Keratinocyte (primary cell): ENCODE results near the gene L3MBTL4. TPM values are rescaled to one million over a fixed set of nuclear protein-coding genes. Genes with fewer than 3 reads are reported as not detected.

Experiments used
- DNase-seq: peaks from one replicate; pipeline ENCODE4 v3.0.0-alpha.2; 2011; ENCODE audit warnings: low read depth, missing footprints, low spot score
- FAIRE-seq: peaks from 2 replicates; lab custom pipeline; 2011; peaks lifted over from hg19 to GRCh38; lab: Jason Lieb, UNC
- H2AFZ ChIP-seq: 2 replicates; pipeline ENCODE4 v1.6.0; 2012; ENCODE audit warnings: low read length, control low read depth, inconsistent platforms; ENCODE audit not compliant: control insufficient read depth
- H3K27ac ChIP-seq: 2 replicates; pipeline ENCODE4 v1.5.1; 2011; ENCODE audit warnings: low read length; ENCODE audit not compliant: control insufficient read depth, insufficient read depth
- H3K27me3 ChIP-seq: 3 replicates; pipeline ENCODE4 v1.6.0; 2011; ENCODE audit warnings: low read length; ENCODE audit not compliant: control insufficient read depth, insufficient read depth; ENCODE audit errors: extremely low read depth
- H3K36me3 ChIP-seq, 2 experiments: 2 replicates in 1 of 2; 3 replicates in 1 of 2; pipeline ENCODE4 v1.5.1; 2011; ENCODE audit warnings: low read length in 2 of 2, mild to moderate bottlenecking in 1 of 2; ENCODE audit not compliant: control insufficient read depth in 2 of 2, insufficient read depth in 2 of 2; ENCODE audit errors: extremely low read depth in 1 of 2
- H3K4me1 ChIP-seq: 3 replicates; pipeline ENCODE4 v1.5.1; 2011; ENCODE audit warnings: low read length; ENCODE audit not compliant: control insufficient read depth, insufficient read depth; ENCODE audit errors: extremely low read depth
- H3K4me2 ChIP-seq: 3 replicates; pipeline ENCODE4 v1.6.0; 2011; ENCODE audit warnings: low read depth, low read length; ENCODE audit not compliant: control insufficient read depth, insufficient read depth; ENCODE audit errors: extremely low read depth
- H3K4me3 ChIP-seq, 3 experiments: fragments of 200-600 bp in 1 of 3; sonication (generic) in 1 of 3; 2 replicates in 2 of 3; 3 replicates in 1 of 3; pipeline ENCODE4 v1.5.1; 2011 to 2016; ENCODE audit warnings: low read length in 3 of 3, mild to moderate bottlenecking in 3 of 3, control low read depth in 2 of 3, inconsistent platforms in 1 of 3, low read depth in 1 of 3, mixed read lengths in 1 of 3, mixed run types in 1 of 3, moderate library complexity in 1 of 3; ENCODE audit not compliant: control insufficient read depth in 2 of 3, insufficient read depth in 2 of 3; ENCODE audit errors: extremely low read depth in 1 of 3
- H3K79me2 ChIP-seq: 2 replicates; pipeline ENCODE4 v1.6.0; 2012; ENCODE audit warnings: low read length; ENCODE audit not compliant: control insufficient read depth, insufficient read depth
- H3K9ac ChIP-seq: 3 replicates; pipeline ENCODE4 v1.6.0; 2011; ENCODE audit warnings: low read length; ENCODE audit not compliant: control insufficient read depth, insufficient read depth; ENCODE audit errors: extremely low read depth
- H3K9me1 ChIP-seq: 3 replicates; pipeline ENCODE4 v1.6.0; 2011; ENCODE audit warnings: low read length; ENCODE audit not compliant: control insufficient read depth, insufficient read depth; ENCODE audit errors: extremely low read depth
- H3K9me3 ChIP-seq: 2 replicates; pipeline ENCODE4 v1.5.1; 2012; ENCODE audit warnings: low read depth, low read length; ENCODE audit not compliant: control insufficient read depth
- H4K20me1 ChIP-seq: 3 replicates; pipeline ENCODE4 v1.6.0; 2011; ENCODE audit warnings: low read length; ENCODE audit not compliant: control insufficient read depth, insufficient read depth; ENCODE audit errors: extremely low read depth
- EZH2 ChIP-seq: IDR thresholded peaks from one replicate; pipeline ENCODE4 v1.6.1; 2012; ENCODE audit warnings: inconsistent platforms, mild to moderate bottlenecking, low read length, moderate library complexity
- dilution Hi-C: fragments of 300-500 bp; cut with MboI; formaldehyde crosslinking; loops from one replicate; pipeline ENCODE4 v1.7.0; 2020; ENCODE audit warnings: low sequenced_read_pairs; ENCODE audit not compliant: extremely low pct_ligation_motif_present
- polyA plus RNA-seq, 5 experiments: library from polyadenylated mRNA; depleted of rRNA in 3 of 5; stranded (reverse) in 3 of 5; stranded (forward) in 1 of 5; unstranded in 1 of 5; fragments of >200 nt; gene quantifications; 1 replicate in 1 of 5; 2 replicates in 3 of 5; 3 replicates in 1 of 5; pipeline versions ENCODE4 v1.2.1 to v1.2.3, GENCODE V29; 2011 to 2012; ENCODE audit warnings: missing spikeins in 2 of 5, low read depth in 1 of 5, low replicate concordance in 1 of 5
- small RNA-seq, 3 experiments: library from RNA; depleted of rRNA; stranded (forward); fragments of <200 nt; gene quantifications; one replicate each; pipeline ENCODE3, GENCODE V24; 2012; ENCODE audit warnings: low read depth in 3 of 3, low replicate concordance in 1 of 3; ENCODE audit not compliant: insufficient read length in 3 of 3

L3MBTL4 gene
- polyA plus RNA-seq, 1 donor (not counting 4 experiments of a cell fraction or from before 2014, with no cell fraction given) = 0.17 TPM

GRCh38 chr18:5909125-5909524, 505.6 kb downstream of the L3MBTL4 start:
- FAIRE-seq = no peak
- dilution Hi-C loops = no loop called here
- no peak for TF ChIP-seq EZH2

More at GRCh38 chr18:5909125-5909524, 505.6 kb downstream of the L3MBTL4 start:
- no peaks in the 10 kb centered on the region for H3K79me2 ChIP-seq
- no peaks in the 10 kb centered on the region for H3K9me1 ChIP-seq
- no peak overlapping the region for H3K27ac ChIP-seq
- no peaks in the 10 kb centered on the region for H4K20me1 ChIP-seq
- no peaks in the 10 kb centered on the region for H3K27me3 ChIP-seq
- DNase-seq = no peak
- H3K36me3 ChIP-seq = no peaks in the 10 kb centered on the region
- H3K9ac ChIP-seq = no peak overlapping the region
- no peaks in the 10 kb centered on the region for H3K9me3 ChIP-seq
- H2AFZ ChIP-seq = no peak overlapping the region
- no peak overlapping the region for H3K4me2 ChIP-seq
- H3K4me3 ChIP-seq = no peak overlapping the region
- no peaks in the 10 kb centered on the region for H3K4me1 ChIP-seq

Small RNA genes lying within 50 kb of the gene (small RNA-seq; reads per million reads assigned to genes)
- gene RNU5F-3P (0 reads per million in 3 experiments), gene RNU6-349P (0 reads per million in 3 experiments)
